ENCODE measurements around the gene RHBDF2. TPM values are rescaled to one million over a fixed set of nuclear protein-coding genes. Genes with fewer than 3 reads are reported as not detected.

RHBDF2 gene
- total RNA-seq, 1 experiment from 2014 or later: 19.7 TPM

GRCh38 chr17:76484228-76484725 lies 16.9 kb downstream of the RHBDF2 start:
- Mint-ChIP-seq H3K27me3 (ENCODE audit: low read depth) (peaks cover 2% of the 10 kb centered on the region; the same call in 1 of the 2 replicates), H3K36me3 (ENCODE audit: insufficient read depth in 1 of 3, low read depth in 3 of 3) (peaks cover 1 to 11% (median 10%) of the 10 kb centered on the region in 3 experiments; a peak in 5 of 7 replicates), H3K9me3 (no peaks in the 10 kb centered on the region), H3K4me3 (no peak overlapping the region), H3K27ac (peak overlapping the region; percentile 21 to 54 (median 30); a peak in 5 of 7 replicates), H3K4me1 (peaks cover 0 to 8% of the 10 kb centered on the region in 2 experiments; a peak in 2 of 4 replicates)
- H3K4me2 ChIP-seq (ENCODE audit: insufficient read depth, insufficient read length, low read length): no peak overlapping the region
- DNase-seq: no peak
- no peak overlapping the region for H2AK5ac ChIP-seq (ENCODE audit: insufficient read length, low read length)
- H3K4ac ChIP-seq (ENCODE audit: low read depth, low read length): no peak overlapping the region
- H3K27ac ChIP-seq (ENCODE audit: insufficient read length, low read depth, low read length): no peak overlapping the region
- WGBS (ENCODE audit: extremely low coverage, insufficient read length, low lambda C conversion rate): no CpG with 5 or more reads among the region's 11 CpGs
- H3K18ac ChIP-seq (ENCODE audit: insufficient read length, low read depth, low read length): no peak overlapping the region
- no peak overlapping the region for H4K5ac ChIP-seq (ENCODE audit: insufficient read length, low read depth, low read length)
- H4K8ac ChIP-seq (replicated peaks; ENCODE audit: insufficient read length, low read depth, low read length): no peak overlapping the region
- H3K56ac ChIP-seq (ENCODE audit: insufficient read length, low read depth, low read length): no peak overlapping the region
- no peaks in the 10 kb centered on the region for H3K9me3 ChIP-seq (ENCODE audit: control insufficient read depth, low read depth, low read length)
- no peak overlapping the region for H2BK15ac ChIP-seq (ENCODE audit: low read depth, low read length)
- no peak overlapping the region for H3K23ac ChIP-seq (ENCODE audit: insufficient read length, low read depth, low read length)
- no peak overlapping the region for H2BK20ac ChIP-seq (ENCODE audit: low read depth, low read length, poor library complexity, severe bottlenecking)
- no peak overlapping the region for H2BK5ac ChIP-seq (ENCODE audit: insufficient read length, low read length)
- H2BK120ac ChIP-seq (ENCODE audit: low read depth, low read length, poor library complexity, severe bottlenecking): no peak overlapping the region
- H3K23me2 ChIP-seq (ENCODE audit: insufficient read length, low read depth, low read length, poor library complexity, severe bottlenecking): no peaks in the 10 kb centered on the region
- no peaks in the 10 kb centered on the region for H4K20me1 ChIP-seq (ENCODE audit: control insufficient read depth, insufficient read depth, insufficient read length)
- no peak overlapping the region for H4K91ac ChIP-seq (ENCODE audit: insufficient read length, low read depth, low read length)
- no peak overlapping the region for H2AFZ ChIP-seq (ENCODE audit: low read length)
- no peak overlapping the region for H3T11ph ChIP-seq (ENCODE audit: low read length)
- H3K4me1 ChIP-seq (ENCODE audit: insufficient read depth, low read length): no peaks in the 10 kb centered on the region
- H3K27me3 ChIP-seq (ENCODE audit: insufficient read depth, low read length): no peaks in the 10 kb centered on the region
- no peaks in the 10 kb centered on the region for H3K79me2 ChIP-seq (ENCODE audit: insufficient read depth, low read length)
- H3K79me1 ChIP-seq (ENCODE audit: insufficient read depth, low read depth, low read length, poor library complexity, severe bottlenecking): no peaks in the 10 kb centered on the region
- H2BK12ac ChIP-seq (ENCODE audit: insufficient read length, low read depth, low read length): no peak overlapping the region
- TF ChIP-seq, protein P1, sequence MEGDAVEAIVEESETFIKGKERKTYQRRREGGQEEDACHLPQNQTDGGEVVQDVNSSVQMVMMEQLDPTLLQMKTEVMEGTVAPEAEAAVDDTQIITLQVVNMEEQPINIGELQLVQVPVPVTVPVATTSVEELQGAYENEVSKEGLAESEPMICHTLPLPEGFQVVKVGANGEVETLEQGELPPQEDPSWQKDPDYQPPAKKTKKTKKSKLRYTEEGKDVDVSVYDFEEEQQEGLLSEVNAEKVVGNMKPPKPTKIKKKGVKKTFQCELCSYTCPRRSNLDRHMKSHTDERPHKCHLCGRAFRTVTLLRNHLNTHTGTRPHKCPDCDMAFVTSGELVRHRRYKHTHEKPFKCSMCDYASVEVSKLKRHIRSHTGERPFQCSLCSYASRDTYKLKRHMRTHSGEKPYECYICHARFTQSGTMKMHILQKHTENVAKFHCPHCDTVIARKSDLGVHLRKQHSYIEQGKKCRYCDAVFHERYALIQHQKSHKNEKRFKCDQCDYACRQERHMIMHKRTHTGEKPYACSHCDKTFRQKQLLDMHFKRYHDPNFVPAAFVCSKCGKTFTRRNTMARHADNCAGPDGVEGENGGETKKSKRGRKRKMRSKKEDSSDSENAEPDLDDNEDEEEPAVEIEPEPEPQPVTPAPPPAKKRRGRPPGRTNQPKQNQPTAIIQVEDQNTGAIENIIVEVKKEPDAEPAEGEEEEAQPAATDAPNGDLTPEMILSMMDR (conservative IDR thresholded peaks at IDR 0.05): no peak
- H3K14ac ChIP-seq (ENCODE audit: insufficient read depth, low read length): no peak overlapping the region; the same call in 1 of the 2 replicates
- H3K9ac ChIP-seq (ENCODE audit: extremely low read depth, insufficient read length, low read length): no peak overlapping the region

All from H9 (cell line).